ENCODE data around the gene FOXD3. TPM values are rescaled to one million over a fixed set of nuclear protein-coding genes. Genes with fewer than 3 reads are reported as not detected.
"Not testable (repeated sequence)": the region's sequence is repeated elsewhere in the genome, so short reads cannot be mapped to it uniquely, and the experiment has no call there.

The FOXD3 gene
- total RNA-seq, 1 donor, result not detected

DNA sequence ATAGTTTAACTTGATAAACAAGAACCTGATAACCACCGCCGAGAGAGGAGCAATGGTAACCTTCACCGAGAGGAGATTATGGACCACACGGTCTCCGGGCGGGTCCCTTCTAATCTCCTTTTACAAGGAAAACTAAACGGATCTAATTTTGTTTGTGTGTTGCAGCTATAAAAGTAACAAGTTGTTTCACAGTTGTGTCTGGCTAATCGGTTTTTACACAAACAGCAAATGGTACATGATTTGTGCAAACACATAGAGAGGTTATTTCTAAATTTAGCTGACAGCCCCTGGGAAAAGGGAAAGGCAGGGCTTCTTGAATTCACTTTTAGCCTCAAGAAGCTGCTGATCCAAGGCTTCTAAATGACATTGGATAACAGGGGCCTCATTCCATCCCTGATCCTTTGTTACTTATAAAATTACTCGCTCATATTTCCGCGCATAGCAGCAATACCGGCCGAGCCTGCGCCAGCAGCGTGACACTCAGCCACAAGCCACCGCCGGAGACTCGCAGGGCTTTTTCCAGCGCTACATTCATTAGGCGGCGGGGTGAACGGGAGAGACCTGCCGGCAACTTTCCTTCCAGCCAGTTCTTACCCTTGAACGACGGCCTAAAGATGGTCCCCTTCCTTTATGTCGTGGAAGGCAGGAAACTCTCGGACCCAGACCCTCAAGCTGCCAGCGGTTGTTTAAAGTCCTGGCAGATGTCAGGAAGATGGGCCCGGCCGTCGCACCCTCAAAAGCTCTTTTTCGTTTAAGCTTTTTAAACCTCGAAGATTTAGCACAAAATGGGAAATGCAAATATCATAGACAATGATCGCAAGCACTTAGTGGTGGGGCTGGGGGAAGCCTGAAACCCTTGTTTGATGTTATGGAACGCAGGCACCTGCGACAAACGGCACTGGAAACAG is 4.4 kb downstream of the FOXD3 start:
- peaks cover 93% of the 10 kb centered on the region for H3K27me3 ChIP-seq (ENCODE audit: insufficient read depth, low read length)
- no peak overlapping the region for H3K4me3 ChIP-seq (ENCODE audit: low read length)
- peaks cover 49% of the 10 kb centered on the region for H3K4me1 ChIP-seq (ENCODE audit: insufficient read depth, low read length)
- H3K9me3 ChIP-seq (ENCODE audit: low read depth, low read length), result no peaks in the 10 kb centered on the region

GRCh38 chr1:63327417-63328054 is 5.2 kb downstream of the FOXD3 start:
- H3K4me1 ChIP-seq (ENCODE audit: insufficient read depth, low read length), result peaks cover 41% of the 10 kb centered on the region
- H3K9me3 ChIP-seq (ENCODE audit: low read depth, low read length), result no peaks in the 10 kb centered on the region
- no peak overlapping the region for H3K4me3 ChIP-seq (ENCODE audit: low read length)

DNA sequence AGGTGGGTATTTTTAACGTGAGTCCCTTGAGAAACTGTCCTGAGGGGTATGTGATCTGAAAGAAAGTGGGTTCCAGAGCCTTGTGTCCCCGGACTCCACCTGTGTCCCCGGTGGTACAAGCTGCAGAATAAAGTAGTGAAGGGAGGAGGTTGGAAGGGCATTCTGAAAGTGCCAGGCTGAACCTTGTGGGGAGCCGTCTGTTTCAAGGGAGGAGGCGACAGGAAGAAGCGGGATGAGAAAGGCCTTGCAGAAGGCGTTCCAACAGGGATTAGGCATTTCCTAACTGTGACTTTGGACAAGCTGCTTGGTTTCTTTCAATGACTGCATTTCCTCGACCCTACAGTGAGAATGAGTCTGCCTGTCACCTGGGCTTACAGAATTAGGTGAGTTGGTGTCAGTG is 5.8 kb downstream of the FOXD3 start:
- peaks cover 95% of the 10 kb centered on the region for H3K27me3 ChIP-seq (ENCODE audit: insufficient read depth, low read length)
- no peak overlapping the region for H3K4me3 ChIP-seq (ENCODE audit: low read length)
- H3K9me3 ChIP-seq (ENCODE audit: low read depth, low read length), result no peaks in the 10 kb centered on the region
- H3K4me1 ChIP-seq (ENCODE audit: insufficient read depth, low read length), result peaks cover 35% of the 10 kb centered on the region

More at GRCh38 chr1:63327417-63328054, 5.2 kb downstream of the FOXD3 start:
- H3K27me3 ChIP-seq (ENCODE audit: insufficient read depth, low read length), result peaks cover 94% of the 10 kb centered on the region

DNA sequence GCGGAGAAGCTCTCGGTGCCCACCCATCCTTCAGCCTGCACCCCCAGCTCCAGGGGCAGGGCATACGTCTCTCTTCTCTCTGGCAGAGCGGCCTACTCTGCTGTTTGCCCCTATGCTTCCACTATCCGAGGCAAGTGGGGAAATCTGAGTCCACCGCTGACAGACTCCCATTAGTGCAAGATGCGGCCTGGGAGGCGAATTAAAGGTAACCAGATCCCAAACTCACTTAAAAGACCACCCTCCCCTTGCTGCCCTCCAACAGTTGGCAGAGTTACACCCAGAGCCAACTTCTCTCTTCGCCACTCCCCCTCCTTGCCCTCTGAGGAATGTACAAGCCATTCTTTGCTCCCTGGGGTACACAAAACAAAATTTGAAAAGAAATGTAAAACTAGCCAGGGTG is 6.4 kb downstream of the FOXD3 start:
- Histone ChIP-seq H3K4me1 (ENCODE audit: insufficient read depth, low read length) (peaks cover 28% of the 10 kb centered on the region), H3K4me3 (ENCODE audit: low read length) (no peak overlapping the region), H3K9me3 (ENCODE audit: low read depth, low read length) (no peaks in the 10 kb centered on the region), H3K27me3 (ENCODE audit: insufficient read depth, low read length) (peaks cover 99% of the 10 kb centered on the region)

DNA sequence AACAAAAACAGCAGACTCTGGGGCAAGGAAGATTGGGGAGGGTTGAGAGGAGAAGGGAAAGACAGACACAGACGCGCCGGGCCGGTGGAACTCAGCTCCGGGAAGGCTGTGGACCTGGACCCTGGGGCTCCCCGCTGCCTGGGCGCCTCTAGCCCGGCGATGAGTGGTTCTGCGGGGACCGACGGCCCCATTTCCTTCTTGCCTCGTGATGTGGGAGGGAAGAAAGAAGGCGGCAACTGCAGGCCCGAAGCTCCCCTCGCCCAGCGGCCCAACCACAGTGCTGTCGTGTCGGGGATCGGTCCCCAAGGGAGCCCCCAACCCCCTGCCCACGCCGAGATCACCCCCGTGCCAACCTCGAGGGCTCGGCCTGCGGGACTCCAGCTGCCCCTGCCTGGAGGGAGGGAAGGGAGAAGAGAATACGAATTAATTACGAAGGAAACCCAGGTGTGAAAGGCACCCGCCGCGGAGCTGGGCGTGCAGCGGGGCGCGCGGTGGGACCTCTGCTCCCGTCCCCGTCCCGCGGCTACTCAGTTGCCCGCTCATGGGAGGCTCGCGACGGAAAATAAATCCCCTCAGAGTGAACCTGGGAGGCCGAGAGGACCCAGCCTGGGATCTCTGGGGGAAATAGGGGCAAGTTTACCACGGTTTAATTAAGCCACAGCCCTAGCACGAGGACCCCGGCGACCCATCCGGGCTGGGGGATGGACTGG is 7.4 kb downstream of the FOXD3 start:
- Histone ChIP-seq H3K27me3 (ENCODE audit: insufficient read depth, low read length) (peaks cover 100% of the 10 kb centered on the region), H3K9me3 (ENCODE audit: low read depth, low read length) (no peaks in the 10 kb centered on the region), H3K4me3 (ENCODE audit: low read length) (no peak overlapping the region), H3K4me1 (ENCODE audit: insufficient read depth, low read length) (peaks cover 19% of the 10 kb centered on the region)

DNA sequence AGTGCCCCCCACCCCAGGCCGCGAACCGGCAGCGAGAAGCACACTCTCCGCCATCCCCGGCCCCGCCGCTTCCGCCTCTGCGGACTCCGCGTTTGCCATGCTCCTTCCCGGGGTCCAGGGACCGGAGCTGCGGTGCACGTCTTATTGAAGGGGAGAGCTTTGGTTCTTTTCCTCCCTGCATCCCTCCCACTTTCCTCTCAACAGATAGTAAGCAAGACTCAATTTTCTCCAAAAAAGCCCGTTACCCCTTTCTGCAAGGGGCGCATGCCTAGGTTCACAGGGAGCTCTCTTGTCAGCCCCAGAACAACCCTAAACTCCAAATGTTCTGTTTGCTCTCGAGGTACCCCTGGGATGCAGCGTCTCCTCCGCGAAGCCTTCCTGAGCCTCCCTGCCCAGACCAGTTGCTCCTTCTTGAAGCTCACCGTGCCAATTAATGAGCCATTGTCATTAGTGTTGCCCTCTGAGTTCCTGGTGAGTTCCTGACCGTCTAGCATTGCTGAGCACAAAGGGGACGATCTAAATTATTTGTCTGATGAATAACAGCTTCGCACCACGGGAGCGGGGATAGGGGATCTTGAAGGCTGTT is 8.1 kb downstream of the FOXD3 start:
- Histone ChIP-seq H3K4me3 (ENCODE audit: low read length) (no peak overlapping the region), H3K9me3 (ENCODE audit: low read depth, low read length) (no peaks in the 10 kb centered on the region), H3K4me1 (ENCODE audit: insufficient read depth, low read length) (peaks cover 19% of the 10 kb centered on the region)

GRCh38 chr1:63342402-63342801 is 20.0 kb downstream of the FOXD3 start:
- Histone ChIP-seq H3K4me3 (ENCODE audit: low read length) (no peak overlapping the region), H3K4me1 (ENCODE audit: insufficient read depth, low read length) (no peaks in the 10 kb centered on the region), H3K27me3 (ENCODE audit: insufficient read depth, low read length) (peaks cover 5% of the 10 kb centered on the region), H3K9me3 (ENCODE audit: low read depth, low read length) (no peaks in the 10 kb centered on the region)

More for the DNA sequence above, 8.1 kb downstream of the FOXD3 start:
- peaks cover 100% of the 10 kb centered on the region for H3K27me3 ChIP-seq (ENCODE audit: insufficient read depth, low read length)

GRCh38 chr1:63343922-63344321 is 21.6 kb downstream of the FOXD3 start:
- Histone ChIP-seq H3K27me3 (ENCODE audit: insufficient read depth, low read length) (peaks cover 5% of the 10 kb centered on the region), H3K9me3 (ENCODE audit: low read depth, low read length) (no peaks in the 10 kb centered on the region), H3K4me3 (ENCODE audit: low read length) (no peak overlapping the region), H3K4me1 (ENCODE audit: insufficient read depth, low read length) (no peaks in the 10 kb centered on the region)

- Histone ChIP-seq H3K27me3 (ENCODE audit: insufficient read depth, low read length) (peaks cover 33% of the 10 kb centered on the region), H3K9me3 (ENCODE audit: low read depth, low read length) (no peaks in the 10 kb centered on the region), H3K4me1 (ENCODE audit: insufficient read depth, low read length) (no peaks in the 10 kb centered on the region), H3K4me3 (ENCODE audit: low read length) (no peak overlapping the region)
These were observed 28.0 kb downstream of the FOXD3 start for GRCh38 chr1:63350320-63350719.

GRCh38 chr1:63352736-63353135 is 30.4 kb downstream of the FOXD3 start:
- H3K27me3 ChIP-seq (ENCODE audit: insufficient read depth, low read length), result peaks cover 36% of the 10 kb centered on the region
- H3K4me3 ChIP-seq (ENCODE audit: low read length), result no peak overlapping the region
- no peaks in the 10 kb centered on the region for H3K9me3 ChIP-seq (ENCODE audit: low read depth, low read length)
- H3K4me1 ChIP-seq (ENCODE audit: insufficient read depth, low read length), result no peaks in the 10 kb centered on the region

DNA sequence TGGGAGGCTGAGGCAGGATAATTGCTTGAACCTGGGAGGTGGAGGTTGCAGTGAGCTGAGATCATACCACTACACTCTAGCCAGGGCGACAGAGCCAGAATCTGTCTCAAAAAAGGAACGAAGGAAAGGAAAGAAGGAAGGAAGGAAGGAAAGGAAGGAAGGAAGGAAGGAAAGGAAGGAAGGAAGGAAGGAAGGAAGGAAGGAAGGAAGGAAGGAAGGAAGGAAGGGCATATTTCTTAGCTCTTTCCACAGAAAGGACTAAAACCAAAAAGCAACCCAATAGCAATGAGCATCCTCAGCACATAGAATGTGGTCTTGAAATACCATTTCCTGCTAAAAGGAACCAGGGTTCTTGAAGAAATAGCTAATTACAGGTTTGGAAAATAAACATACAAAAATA is 33.9 kb downstream of the FOXD3 start:
- H3K4me1 ChIP-seq (ENCODE audit: insufficient read depth, low read length); H3K4me3 ChIP-seq (ENCODE audit: low read length); H3K9me3 ChIP-seq (ENCODE audit: low read depth, low read length): not testable (repeated sequence)
- H3K27me3 ChIP-seq (ENCODE audit: insufficient read depth, low read length), result peaks cover 41% of the 10 kb centered on the region

DNA sequence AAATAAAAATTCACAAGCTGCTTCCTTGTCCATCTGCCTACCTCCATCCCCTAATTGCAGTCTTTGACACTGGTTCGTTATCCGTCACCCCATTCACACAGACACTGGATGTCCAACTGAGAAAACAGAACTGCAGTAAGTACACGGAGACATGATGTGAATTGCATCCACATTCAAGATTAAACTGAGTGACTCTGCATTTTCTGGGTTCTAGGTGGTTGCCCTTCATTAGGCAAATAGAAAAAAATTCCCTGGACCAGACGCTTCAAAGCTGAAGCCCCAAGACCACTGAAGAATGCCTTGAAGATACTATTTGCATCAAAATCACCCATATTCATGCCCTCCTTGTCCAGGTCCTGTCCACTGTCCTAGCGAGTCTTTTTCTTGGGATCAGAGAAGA is 37.2 kb downstream of the FOXD3 start:
- Histone ChIP-seq H3K9me3 (ENCODE audit: low read depth, low read length) (no peaks in the 10 kb centered on the region), H3K27me3 (ENCODE audit: insufficient read depth, low read length) (peaks cover 16% of the 10 kb centered on the region), H3K4me3 (ENCODE audit: low read length) (no peak overlapping the region), H3K4me1 (ENCODE audit: insufficient read depth, low read length) (no peaks in the 10 kb centered on the region)

DNA sequence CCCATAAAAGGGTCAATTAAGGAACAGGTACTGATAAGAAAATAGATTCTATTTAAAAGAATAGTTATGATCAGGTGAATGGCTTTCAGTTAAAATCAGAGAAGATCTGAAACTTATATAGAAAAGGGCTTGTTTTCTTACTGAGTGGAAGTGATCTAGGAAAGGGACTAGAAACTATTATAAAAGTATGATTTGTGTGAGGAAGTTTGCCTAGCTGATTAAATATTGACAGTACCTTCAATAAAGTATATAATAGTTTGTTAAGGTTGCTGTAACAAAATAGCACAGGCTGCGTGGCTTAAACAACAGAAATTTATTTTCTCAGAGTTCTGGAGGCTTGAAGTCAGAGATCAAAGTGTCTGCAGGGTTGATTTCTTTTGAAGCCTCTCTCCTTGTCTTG is 39.7 kb downstream of the FOXD3 start:
- H3K4me1 ChIP-seq (ENCODE audit: insufficient read depth, low read length), result peaks cover 4% of the 10 kb centered on the region
- H3K9me3 ChIP-seq (ENCODE audit: low read depth, low read length), result no peaks in the 10 kb centered on the region
- H3K27me3 ChIP-seq (ENCODE audit: insufficient read depth, low read length), result peaks cover 5% of the 10 kb centered on the region
- no peak overlapping the region for H3K4me3 ChIP-seq (ENCODE audit: low read length)

GRCh38 chr1:63362578-63362977 is 40.2 kb downstream of the FOXD3 start:
- H3K9me3 ChIP-seq (ENCODE audit: low read depth, low read length), result no peaks in the 10 kb centered on the region
- H3K27me3 ChIP-seq (ENCODE audit: insufficient read depth, low read length), result peaks cover 5% of the 10 kb centered on the region
- H3K4me1 ChIP-seq (ENCODE audit: insufficient read depth, low read length), result peaks cover 7% of the 10 kb centered on the region
- no peak overlapping the region for H3K4me3 ChIP-seq (ENCODE audit: low read length)

DNA sequence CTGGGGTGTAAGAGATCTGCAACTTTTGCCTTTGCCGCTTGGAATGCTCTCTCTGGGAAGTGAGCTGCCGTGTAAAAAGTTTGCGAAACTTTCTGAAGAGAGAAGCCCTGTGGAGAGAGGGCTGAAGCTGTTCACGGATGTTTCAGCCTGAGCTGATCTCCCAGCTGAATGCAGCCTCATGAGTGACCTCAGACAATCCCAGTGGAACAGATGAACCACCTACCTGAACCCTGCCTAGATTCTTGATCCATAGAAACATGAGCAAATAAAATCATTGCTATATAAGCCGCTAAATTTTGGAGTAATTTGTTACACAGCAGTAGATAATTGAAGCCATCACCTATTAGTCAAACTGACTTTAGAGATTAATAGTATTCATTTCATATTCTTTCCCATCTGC is 40.6 kb downstream of the FOXD3 start:
- peaks cover 5% of the 10 kb centered on the region for H3K27me3 ChIP-seq (ENCODE audit: insufficient read depth, low read length)
- H3K4me1 ChIP-seq (ENCODE audit: insufficient read depth, low read length), result peaks cover 8% of the 10 kb centered on the region
- no peaks in the 10 kb centered on the region for H3K9me3 ChIP-seq (ENCODE audit: low read depth, low read length)
- no peak overlapping the region for H3K4me3 ChIP-seq (ENCODE audit: low read length)

Data from mononuclear cell (primary cell).